Memory B cell (primary cell): Measurements from ENCODE around the gene VARS2.

ENCODE experiments used
- ATAC-seq: fragments of 150-1000 bp; cut with Tn5 transposase; 2 replicates; pipeline ENCODE4 v1.10.0; 2021; ENCODE audit warnings: low read depth, mild to moderate bottlenecking, moderate library complexity
- DNase-seq, 2 donors: peaks; one replicate each; pipeline ENCODE4 v3.0.0; 2022; ENCODE audit warnings: low spot score in 2 of 2
- H3K27ac Mint-ChIP-seq: one replicate; pipeline ENCODE4 v1.8.0; 2022; ENCODE audit warnings: mild to moderate bottlenecking, moderate library complexity, mixed read lengths
- H3K27me3 Mint-ChIP-seq: one replicate; pipeline ENCODE4 v1.8.0; 2022; ENCODE audit warnings: mixed read lengths
- H3K36me3 Mint-ChIP-seq: one replicate; pipeline ENCODE4 v1.8.0; 2022; ENCODE audit warnings: mild to moderate bottlenecking, mixed read lengths
- H3K4me1 Mint-ChIP-seq: one replicate; pipeline ENCODE4 v1.8.0; 2022; ENCODE audit warnings: mixed read lengths
- H3K4me3 Mint-ChIP-seq: one replicate; pipeline ENCODE4 v1.8.0; 2022; ENCODE audit warnings: mild to moderate bottlenecking, moderate library complexity, mixed read lengths
- H3K9me3 Mint-ChIP-seq: one replicate; pipeline ENCODE4 v1.8.0; 2022; ENCODE audit warnings: mixed read lengths

VARS2 gene

DNA sequence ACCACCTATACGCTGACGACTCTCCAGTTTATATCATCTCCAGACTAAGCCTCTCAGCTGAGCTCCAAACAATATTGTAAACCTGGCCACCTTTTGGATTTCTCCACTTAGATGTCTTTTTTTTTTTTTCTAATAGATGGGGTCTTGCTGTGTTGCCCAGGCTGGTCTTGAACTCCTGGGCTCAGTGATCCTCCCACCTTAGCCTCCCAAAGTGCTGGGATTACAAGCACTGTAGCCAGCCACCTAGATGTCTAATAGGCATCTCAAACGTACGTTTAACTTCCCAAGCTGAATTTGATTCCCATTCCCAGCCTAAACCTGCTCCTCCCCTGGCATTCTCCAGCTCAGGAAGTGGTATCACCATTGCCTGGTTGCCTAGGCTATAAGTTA, 24.5 kb upstream of the VARS2 start:
- H3K27ac Mint-ChIP-seq, result no peak overlapping the region
- DNase-seq (no peak), ATAC-seq (no peak)
- peaks cover 19% of the 10 kb centered on the region for H3K4me1 Mint-ChIP-seq
- no peaks in the 10 kb centered on the region for H3K9me3 Mint-ChIP-seq
- H3K36me3 Mint-ChIP-seq, result peaks cover 16% of the 10 kb centered on the region
- no peak overlapping the region for H3K4me3 Mint-ChIP-seq
- H3K27me3 Mint-ChIP-seq, result no peaks in the 10 kb centered on the region

DNA sequence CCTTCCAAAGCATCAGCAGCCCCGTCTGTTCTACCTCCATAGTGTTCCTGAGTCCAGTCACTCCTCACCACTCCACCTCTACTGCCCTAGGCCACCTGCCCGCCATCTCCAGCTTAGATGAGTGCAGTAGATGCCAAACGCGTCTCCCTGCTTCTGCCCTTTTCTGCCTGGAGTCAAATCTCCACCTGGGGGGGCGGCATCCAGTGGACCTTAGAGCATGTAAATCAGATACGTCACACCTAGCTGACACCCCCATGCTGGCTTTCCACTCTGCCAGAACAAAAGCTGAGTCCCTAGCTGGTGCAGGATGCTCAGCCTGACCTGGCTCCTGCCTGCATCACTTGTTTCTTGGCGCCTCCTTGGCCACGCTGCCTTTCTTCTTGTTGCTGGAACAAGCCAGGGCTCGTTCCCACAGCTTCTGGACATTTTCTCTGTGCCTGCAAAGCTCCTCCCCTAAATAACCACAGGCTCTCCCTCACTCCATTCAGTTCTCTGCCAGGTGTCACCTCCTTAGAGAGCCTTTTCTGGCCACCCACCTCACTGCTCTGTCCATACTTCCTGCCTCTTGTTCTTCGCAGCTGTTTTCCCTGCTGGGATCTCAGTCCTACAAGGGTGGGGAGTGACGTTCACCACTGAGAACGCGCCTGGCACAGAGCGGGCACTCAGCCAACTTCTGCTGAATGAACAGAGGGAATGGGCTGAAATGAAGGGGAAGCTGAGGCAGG, 24.0 kb upstream of the VARS2 start:
- H3K4me1 Mint-ChIP-seq, result peaks cover 19% of the 10 kb centered on the region
- DNase-seq (no peak), ATAC-seq (no peak)
- H3K9me3 Mint-ChIP-seq, result no peaks in the 10 kb centered on the region
- no peak overlapping the region for H3K4me3 Mint-ChIP-seq
- peaks cover 22% of the 10 kb centered on the region for H3K36me3 Mint-ChIP-seq
- H3K27me3 Mint-ChIP-seq, result no peaks in the 10 kb centered on the region
- H3K27ac Mint-ChIP-seq, result no peak overlapping the region

DNA sequence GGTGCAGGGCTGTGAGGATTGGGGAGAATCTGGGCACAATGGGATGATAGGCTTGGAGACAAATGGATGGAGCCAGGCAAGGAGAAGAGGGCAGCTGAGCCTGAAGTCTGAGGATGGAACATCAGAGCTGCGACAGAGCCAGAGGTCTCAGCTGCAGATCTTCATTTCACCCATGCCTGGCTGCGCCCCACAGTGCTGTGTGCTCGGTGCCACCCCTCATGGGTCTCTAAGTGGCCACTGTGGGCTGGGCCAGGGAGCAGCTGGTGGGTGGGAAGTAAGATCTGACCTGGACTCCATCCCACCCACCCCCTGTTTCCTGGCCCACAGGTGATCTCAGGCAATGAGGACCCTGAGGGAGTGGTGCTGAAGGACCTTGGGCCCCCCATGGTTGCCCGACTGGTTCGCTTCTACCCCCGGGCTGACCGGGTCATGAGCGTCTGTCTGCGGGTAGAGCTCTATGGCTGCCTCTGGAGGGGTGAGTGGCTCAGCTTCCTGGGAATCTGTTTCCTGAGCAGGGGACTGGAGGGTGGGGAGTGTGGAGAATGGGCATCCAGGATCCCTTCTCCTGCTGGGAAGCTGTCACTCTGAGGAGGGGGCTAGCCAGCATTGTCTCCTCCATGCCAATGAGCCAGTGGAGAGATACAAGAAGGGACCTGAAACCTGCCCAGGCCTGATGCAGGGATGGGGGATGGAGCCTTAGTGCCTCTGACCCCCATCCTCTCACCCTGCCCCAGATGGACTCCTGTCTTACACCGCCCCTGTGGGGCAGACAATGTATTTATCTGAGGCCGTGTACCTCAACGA, 23.2 kb upstream of the VARS2 start:
- peaks cover 11% of the 10 kb centered on the region for H3K4me1 Mint-ChIP-seq
- H3K27me3 Mint-ChIP-seq, result no peaks in the 10 kb centered on the region
- H3K27ac Mint-ChIP-seq, result no peak overlapping the region
- peaks cover 24% of the 10 kb centered on the region for H3K36me3 Mint-ChIP-seq
- DNase-seq (no peak), ATAC-seq (no peak)
- H3K9me3 Mint-ChIP-seq, result no peaks in the 10 kb centered on the region
- no peak overlapping the region for H3K4me3 Mint-ChIP-seq

DNA sequence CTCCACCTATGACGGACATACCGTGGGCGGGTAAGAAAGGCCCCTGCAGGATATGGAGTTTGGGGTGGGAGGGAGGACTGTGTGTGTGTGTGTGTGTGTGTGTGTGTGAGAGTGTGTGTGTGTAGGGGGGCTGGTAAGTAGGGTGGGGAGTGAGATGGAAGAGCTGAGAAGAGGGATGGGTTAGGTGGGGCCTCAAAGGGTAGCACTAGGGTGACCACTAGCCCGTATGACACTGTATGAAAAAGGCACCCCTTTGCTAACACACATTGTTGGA, 22.7 kb upstream of the VARS2 start:
- no peak overlapping the region for H3K4me3 Mint-ChIP-seq
- H3K27ac Mint-ChIP-seq, result no peak overlapping the region
- H3K36me3 Mint-ChIP-seq, result peaks cover 26% of the 10 kb centered on the region

DNA sequence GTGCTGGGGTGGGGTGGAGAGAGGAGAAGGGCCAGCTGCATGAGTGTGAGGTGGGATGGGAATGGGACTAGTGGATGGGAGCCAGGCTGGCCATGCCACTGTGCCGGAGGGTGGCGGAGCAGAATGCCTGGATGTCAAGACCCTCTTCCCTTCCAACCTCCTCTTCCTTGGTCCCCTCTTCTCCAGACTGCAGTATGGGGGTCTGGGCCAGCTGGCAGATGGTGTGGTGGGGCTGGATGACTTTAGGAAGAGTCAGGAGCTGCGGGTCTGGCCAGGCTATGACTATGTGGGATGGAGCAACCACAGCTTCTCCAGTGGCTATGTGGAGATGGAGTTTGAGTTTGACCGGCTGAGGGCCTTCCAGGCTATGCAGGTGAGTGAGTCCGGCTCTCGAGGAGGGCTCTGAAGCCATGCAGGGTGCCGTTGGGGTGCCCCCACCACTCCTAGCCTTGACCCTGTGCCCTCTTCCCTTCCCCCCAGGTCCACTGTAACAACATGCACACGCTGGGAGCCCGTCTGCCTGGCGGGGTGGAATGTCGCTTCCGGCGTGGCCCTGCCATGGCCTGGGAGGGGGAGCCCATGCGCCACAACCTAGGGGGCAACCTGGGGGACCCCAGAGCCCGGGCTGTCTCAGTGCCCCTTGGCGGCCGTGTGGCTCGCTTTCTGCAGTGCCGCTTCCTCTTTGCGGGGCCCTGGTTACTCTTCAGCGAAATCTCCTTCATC, 22.1 kb upstream of the VARS2 start:
- H3K4me3 Mint-ChIP-seq, result no peak overlapping the region
- no peak for DNase-seq
- ATAC-seq, result no peak
- H3K36me3 Mint-ChIP-seq, result peaks cover 28% of the 10 kb centered on the region
- H3K9me3 Mint-ChIP-seq, result no peaks in the 10 kb centered on the region
- peaks cover 2% of the 10 kb centered on the region for H3K4me1 Mint-ChIP-seq
- H3K27ac Mint-ChIP-seq, result no peak overlapping the region
- H3K27me3 Mint-ChIP-seq, result no peaks in the 10 kb centered on the region

More for the DNA sequence above, 22.7 kb upstream of the VARS2 start:
- Mint-ChIP-seq H3K27me3 (no peaks in the 10 kb centered on the region), H3K9me3 (no peaks in the 10 kb centered on the region), H3K4me1 (peaks cover 7% of the 10 kb centered on the region)
- DNase-seq (no peak), ATAC-seq (no peak)

DNA sequence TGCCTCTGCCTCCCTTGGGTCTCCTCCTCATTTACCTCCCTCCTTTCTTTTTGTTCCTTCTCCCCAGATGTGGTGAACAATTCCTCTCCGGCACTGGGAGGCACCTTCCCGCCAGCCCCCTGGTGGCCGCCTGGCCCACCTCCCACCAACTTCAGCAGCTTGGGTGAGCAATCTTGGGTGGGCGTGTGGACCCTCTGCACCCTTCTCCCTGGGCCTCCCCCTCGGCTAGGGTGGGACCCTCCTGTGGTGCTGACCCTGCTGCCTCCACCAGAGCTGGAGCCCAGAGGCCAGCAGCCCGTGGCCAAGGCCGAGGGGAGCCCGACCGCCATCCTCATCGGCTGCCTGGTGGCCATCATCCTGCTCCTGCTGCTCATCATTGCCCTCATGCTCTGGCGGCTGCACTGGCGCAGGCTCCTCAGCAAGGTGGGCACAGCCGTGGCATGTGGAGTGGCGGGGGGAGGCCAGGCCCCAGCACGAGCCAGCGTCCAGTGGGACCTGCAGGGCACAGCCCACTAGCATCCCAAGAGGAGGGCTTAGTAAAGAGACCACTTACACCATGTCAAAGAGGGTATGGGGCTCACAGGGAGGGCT, 20.9 kb upstream of the VARS2 start:
- no peak overlapping the region for H3K27ac Mint-ChIP-seq
- ATAC-seq, result no peak
- H3K36me3 Mint-ChIP-seq, result peaks cover 29% of the 10 kb centered on the region
- H3K27me3 Mint-ChIP-seq, result no peaks in the 10 kb centered on the region
- no peaks in the 10 kb centered on the region for H3K9me3 Mint-ChIP-seq
- no peak for DNase-seq
- peaks cover 2% of the 10 kb centered on the region for H3K4me1 Mint-ChIP-seq
- no peak overlapping the region for H3K4me3 Mint-ChIP-seq

DNA sequence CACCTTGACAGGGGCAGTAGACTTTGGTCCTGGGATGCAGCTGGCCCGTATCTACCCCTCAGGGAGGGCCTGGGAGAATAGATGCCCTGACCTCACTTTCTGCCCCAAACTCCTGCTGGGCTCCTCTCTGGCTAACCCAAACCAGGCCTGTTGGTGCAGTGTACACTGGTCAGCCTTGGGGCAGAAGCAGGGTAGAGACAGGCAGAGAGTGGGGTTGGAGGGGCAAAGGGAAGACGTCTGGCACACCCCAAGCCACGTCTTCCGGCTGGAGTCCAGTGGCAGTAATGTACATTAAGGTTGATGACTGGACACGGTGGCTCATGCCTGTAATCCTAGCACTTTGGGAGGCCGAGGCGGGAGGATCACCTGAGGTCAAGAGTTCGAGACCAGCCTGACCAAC, 20.4 kb upstream of the VARS2 start:
- Mint-ChIP-seq H3K4me1 (peaks cover 2% of the 10 kb centered on the region), H3K36me3 (peaks cover 33% of the 10 kb centered on the region), H3K9me3 (no peaks in the 10 kb centered on the region), H3K27ac (no peak overlapping the region), H3K27me3 (no peaks in the 10 kb centered on the region), H3K4me3 (no peak overlapping the region)
- DNase-seq (no peak), ATAC-seq (no peak)

DNA sequence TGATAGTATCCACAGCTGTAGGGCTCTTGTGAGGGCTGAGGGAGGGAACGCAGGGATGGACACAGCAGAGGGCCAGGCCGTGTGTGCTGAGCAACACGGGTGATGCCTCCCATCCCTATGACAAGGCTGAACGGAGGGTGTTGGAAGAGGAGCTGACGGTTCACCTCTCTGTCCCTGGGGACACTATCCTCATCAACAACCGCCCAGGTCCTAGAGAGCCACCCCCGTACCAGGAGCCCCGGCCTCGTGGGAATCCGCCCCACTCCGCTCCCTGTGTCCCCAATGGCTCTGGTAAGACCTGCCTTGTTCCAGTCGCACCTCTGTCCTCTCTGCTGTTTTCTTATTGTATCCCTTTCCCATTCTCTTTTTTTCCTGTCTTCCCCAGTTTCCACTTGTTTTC, 19.7 kb upstream of the VARS2 start:
- Mint-ChIP-seq H3K9me3 (no peaks in the 10 kb centered on the region), H3K36me3 (peaks cover 35% of the 10 kb centered on the region), H3K27ac (no peak overlapping the region), H3K27me3 (no peaks in the 10 kb centered on the region), H3K4me3 (no peak overlapping the region), H3K4me1 (peaks cover 2% of the 10 kb centered on the region)
- DNase-seq (no peak), ATAC-seq (no peak)

DNA sequence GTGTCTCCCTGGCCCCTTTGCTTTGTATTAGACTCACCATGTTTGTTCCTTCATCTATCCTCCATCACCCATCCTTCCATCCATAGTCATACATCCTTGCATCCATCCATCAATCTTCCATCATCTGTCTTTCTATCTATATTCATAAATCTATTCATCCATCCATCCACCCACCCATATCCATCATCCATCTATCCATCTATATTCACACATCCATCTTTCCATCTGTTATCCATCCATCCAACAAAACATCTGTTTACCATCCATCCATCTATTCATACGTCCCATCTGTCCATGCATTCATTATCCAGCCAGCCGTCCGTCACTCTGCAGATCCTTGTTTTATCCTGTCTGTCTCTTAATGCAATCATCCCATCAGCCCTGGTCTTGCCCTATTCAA, 19.1 kb upstream of the VARS2 start:
- Mint-ChIP-seq H3K4me1 (peaks cover 2% of the 10 kb centered on the region), H3K27ac (no peak overlapping the region), H3K27me3 (no peaks in the 10 kb centered on the region), H3K4me3 (no peak overlapping the region), H3K36me3 (peaks cover 35% of the 10 kb centered on the region), H3K9me3 (no peaks in the 10 kb centered on the region)
- DNase-seq (no peak), ATAC-seq (no peak)

DNA sequence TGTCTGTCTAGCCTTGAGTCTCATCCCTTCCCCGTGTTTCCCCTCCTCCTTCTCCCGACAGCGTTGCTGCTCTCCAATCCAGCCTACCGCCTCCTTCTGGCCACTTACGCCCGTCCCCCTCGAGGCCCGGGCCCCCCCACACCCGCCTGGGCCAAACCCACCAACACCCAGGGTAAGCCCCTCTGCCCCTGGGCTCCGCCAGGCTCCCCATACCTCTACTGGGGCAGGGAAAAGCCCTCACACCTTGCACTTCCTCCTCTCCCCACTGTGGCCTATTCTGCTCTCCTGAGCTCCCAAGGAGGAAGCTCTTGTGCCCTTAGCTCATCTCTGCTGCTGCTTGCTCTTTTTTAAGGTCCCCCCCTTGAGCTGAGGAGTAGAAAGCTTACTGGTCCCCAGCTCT, 18.7 kb upstream of the VARS2 start:
- Mint-ChIP-seq H3K4me3 (no peak overlapping the region), H3K27me3 (no peaks in the 10 kb centered on the region), H3K4me1 (peaks cover 2% of the 10 kb centered on the region), H3K36me3 (peaks cover 35% of the 10 kb centered on the region), H3K9me3 (no peaks in the 10 kb centered on the region), H3K27ac (no peak overlapping the region)
- no peak for DNase-seq
- ATAC-seq, result no peak

DNA sequence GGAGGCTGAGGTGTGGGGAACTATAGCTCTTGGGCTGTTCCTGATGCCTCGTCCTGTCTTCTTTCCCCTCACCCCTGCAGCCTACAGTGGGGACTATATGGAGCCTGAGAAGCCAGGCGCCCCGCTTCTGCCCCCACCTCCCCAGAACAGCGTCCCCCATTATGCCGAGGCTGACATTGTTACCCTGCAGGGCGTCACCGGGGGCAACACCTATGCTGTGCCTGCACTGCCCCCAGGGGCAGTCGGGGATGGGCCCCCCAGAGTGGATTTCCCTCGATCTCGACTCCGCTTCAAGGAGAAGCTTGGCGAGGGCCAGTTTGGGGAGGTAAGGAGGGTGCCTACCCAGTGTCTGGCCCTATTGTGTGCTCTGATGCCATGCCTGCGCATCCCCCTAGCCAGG, 17.5 kb upstream of the VARS2 start:
- no peak for DNase-seq
- ATAC-seq, result no peak
- H3K27ac Mint-ChIP-seq, result no peak overlapping the region
- no peaks in the 10 kb centered on the region for H3K9me3 Mint-ChIP-seq
- no peaks in the 10 kb centered on the region for H3K27me3 Mint-ChIP-seq
- no peaks in the 10 kb centered on the region for H3K4me1 Mint-ChIP-seq
- no peak overlapping the region for H3K4me3 Mint-ChIP-seq
- H3K36me3 Mint-ChIP-seq, result peaks cover 33% of the 10 kb centered on the region

DNA sequence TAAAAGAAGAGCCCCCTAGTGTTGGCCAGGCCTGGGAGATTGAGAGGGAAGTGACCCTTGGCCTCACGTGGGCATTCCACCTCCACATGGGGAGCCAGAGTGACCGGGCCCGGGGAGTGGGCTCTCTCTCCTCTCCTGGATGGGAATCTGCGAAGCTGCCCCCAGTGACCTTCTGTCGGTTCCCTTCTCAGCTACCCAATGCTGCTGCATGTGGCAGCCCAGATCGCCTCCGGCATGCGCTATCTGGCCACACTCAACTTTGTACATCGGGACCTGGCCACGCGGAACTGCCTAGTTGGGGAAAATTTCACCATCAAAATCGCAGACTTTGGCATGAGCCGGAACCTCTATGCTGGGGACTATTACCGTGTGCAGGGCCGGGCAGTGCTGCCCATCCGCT, 16.2 kb upstream of the VARS2 start:
- Mint-ChIP-seq H3K4me1 (peaks cover 6% of the 10 kb centered on the region), H3K36me3 (peaks cover 27% of the 10 kb centered on the region), H3K27ac (no peak overlapping the region), H3K4me3 (no peak overlapping the region), H3K9me3 (no peaks in the 10 kb centered on the region), H3K27me3 (no peaks in the 10 kb centered on the region)
- no peak for ATAC-seq
- no peak for DNase-seq

DNA sequence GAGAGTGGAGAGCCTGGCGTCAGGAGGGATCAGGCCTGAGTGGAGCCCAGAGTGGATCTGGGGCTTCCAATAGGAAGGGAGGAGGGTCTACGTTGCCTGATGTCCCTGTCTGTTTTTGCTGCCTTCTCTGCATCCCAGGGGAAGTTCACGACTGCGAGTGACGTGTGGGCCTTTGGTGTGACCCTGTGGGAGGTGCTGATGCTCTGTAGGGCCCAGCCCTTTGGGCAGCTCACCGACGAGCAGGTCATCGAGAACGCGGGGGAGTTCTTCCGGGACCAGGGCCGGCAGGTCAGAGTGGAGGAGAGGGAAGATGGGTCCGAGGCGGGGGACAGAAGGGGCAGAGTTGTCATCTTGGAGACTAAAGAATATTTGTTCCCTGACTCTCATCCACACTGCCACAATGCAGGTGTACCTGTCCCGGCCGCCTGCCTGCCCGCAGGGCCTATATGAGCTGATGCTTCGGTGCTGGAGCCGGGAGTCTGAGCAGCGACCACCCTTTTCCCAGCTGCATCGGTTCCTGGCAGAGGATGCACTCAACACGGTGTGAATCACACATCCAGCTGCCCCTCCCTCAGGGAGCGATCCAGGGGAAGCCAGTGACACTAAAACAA, 15.2 kb upstream of the VARS2 start:
- Mint-ChIP-seq H3K36me3 (peaks cover 26% of the 10 kb centered on the region), H3K4me1 (peaks cover 7% of the 10 kb centered on the region), H3K9me3 (no peaks in the 10 kb centered on the region), H3K27ac (no peak overlapping the region), H3K27me3 (no peaks in the 10 kb centered on the region), H3K4me3 (no peak overlapping the region)
- ATAC-seq, result no peak
- DNase-seq, result no peak

DNA sequence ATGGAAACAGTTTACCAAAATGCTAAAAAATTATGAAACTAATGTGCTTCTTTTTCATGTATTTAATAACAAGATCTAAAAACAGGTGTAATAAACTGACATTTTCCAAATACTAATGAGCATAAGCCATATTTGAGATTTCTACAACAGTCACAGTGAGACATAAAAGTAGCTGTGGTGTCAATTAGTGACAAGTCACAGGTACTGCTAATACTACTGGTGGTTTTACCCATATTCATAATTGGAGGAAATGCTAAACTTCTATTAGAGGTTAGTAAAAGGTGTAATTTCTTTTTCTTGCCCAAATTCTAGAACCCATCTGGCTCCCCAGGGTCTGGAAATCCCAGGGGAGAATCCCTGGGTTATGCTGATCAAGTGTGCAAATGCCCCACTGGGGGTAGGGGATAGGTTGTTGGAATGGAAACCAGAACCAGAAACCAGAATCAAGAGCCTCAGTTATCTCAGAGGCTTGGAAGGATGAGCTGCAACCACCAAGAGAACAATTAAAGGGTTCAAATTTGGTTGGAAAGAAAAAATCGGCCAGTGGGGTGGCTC, 13.1 kb upstream of the VARS2 start:
- H3K27ac Mint-ChIP-seq, result no peak overlapping the region
- no peak for ATAC-seq

More for the DNA sequence above, 13.1 kb upstream of the VARS2 start:
- Mint-ChIP-seq H3K36me3 (peaks cover 17% of the 10 kb centered on the region), H3K9me3 (no peaks in the 10 kb centered on the region), H3K27me3 (no peaks in the 10 kb centered on the region), H3K4me1 (peaks cover 7% of the 10 kb centered on the region), H3K4me3 (no peak overlapping the region)
- DNase-seq, result no peak
